Neuron (in vitro differentiated cells): ENCODE measurements around the gene SMARCD2.

Experiments
- H2AFZ ChIP-seq: one replicate; pipeline ENCODE4 v1.6.1; 2013; ENCODE audit warnings: low read depth, mild to moderate bottlenecking, inconsistent platforms, low read length, moderate library complexity
- H3K27me3 ChIP-seq: one replicate; pipeline ENCODE4 v1.6.1; 2013; ENCODE audit warnings: low read length; ENCODE audit not compliant: insufficient read depth
- H3K36me3 ChIP-seq: one replicate; pipeline ENCODE4 v1.6.1; 2013; ENCODE audit warnings: low read length; ENCODE audit not compliant: insufficient read depth
- H3K4me1 ChIP-seq: one replicate; pipeline ENCODE4 v1.6.1; 2013; ENCODE audit warnings: low read length; ENCODE audit not compliant: insufficient read depth
- H3K4me3 ChIP-seq: 2 replicates; pipeline ENCODE4 v1.5.1; 2013; ENCODE audit warnings: mild to moderate bottlenecking, low read length, moderate library complexity
- H3K9me3 ChIP-seq: one replicate; pipeline ENCODE4 v1.6.1; 2013; ENCODE audit warnings: low read length

SMARCD2 gene

DNA sequence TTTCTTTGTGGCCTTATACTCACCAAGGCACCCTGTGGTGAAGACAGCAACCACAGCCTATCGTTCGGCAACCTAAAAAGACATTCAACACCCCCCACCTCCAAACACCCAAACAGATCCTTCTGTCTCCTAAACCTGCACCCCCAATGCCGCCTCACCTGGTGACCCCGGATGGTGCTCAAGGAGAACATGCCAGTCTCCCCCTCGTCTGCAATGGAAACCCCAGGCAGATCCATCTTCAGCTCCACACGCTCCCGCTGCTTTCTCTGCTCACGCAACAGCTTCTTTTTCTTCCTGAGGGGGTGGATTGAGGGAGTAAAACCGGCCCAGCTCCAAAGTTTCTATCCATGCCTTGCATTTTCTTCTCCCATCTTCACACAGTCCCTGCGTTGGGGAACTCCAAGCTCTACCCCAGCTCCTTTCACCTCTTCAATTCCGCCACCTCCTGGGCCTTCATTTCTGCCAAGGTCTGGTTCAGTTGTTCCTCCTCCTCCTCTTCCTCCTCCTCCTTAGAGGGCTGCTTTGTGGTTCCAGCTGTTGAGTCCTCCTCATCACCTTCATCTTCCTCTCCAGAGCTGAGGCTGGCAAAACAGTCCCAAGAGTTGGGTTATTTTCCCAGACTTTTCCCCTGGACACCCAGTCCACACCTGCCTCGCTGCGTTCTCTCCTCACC lies 18.7 kb downstream of the SMARCD2 start:
- no peaks in the 10 kb centered on the region for H3K9me3 ChIP-seq
- no peak overlapping the region for H2AFZ ChIP-seq
- H3K4me1 ChIP-seq = peaks cover 17% of the 10 kb centered on the region
- H3K27me3 ChIP-seq = no peaks in the 10 kb centered on the region
- H3K4me3 ChIP-seq = no peak overlapping the region
- peaks cover 67% of the 10 kb centered on the region for H3K36me3 ChIP-seq

DNA sequence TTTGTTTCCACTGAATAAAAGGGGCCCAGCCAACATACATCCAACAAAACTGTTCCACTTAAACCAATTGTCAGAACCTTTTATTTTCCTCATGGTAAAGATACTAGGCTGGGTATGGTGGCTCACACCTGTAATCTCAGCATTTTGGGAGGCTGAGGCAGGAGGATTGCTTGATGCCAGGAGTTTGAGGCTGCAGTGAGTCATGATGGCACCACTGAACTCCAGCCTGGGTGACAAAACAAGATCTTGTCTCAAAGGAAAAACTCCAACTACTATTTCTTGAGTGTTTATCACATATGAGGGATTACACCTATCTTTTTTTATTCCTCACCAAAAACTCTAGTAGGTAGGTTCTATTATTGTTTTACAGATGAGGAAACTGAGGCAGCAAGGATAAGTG lies 19.9 kb downstream of the SMARCD2 start:
- no peaks in the 10 kb centered on the region for H3K27me3 ChIP-seq
- no peak overlapping the region for H3K4me3 ChIP-seq
- peaks cover 77% of the 10 kb centered on the region for H3K36me3 ChIP-seq
- H3K9me3 ChIP-seq = no peaks in the 10 kb centered on the region
- H3K4me1 ChIP-seq = peaks cover 7% of the 10 kb centered on the region
- H2AFZ ChIP-seq = no peak overlapping the region

DNA sequence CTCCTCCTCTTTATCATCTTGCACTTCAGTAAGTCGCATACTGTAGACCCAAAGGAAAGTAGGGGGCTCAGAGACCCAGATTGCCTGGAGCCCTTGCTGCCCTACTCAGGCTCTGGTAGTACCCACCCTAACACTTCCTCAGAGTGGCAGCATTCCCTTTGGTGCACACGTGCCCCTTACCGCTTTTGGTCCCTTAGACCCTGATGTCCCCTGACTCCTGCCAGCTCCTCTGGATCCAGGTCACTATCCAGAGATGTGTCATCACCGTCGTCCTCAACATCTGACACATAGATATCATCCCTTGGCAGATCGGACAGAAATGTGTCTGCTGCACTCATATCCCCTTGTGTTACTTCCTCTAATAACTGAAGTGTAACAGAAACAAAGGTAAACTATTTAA lies 20.7 kb downstream of the SMARCD2 start:
- H2AFZ ChIP-seq = no peak overlapping the region
- H3K9me3 ChIP-seq = no peaks in the 10 kb centered on the region
- H3K36me3 ChIP-seq = peaks cover 84% of the 10 kb centered on the region
- no peaks in the 10 kb centered on the region for H3K27me3 ChIP-seq
- no peak overlapping the region for H3K4me3 ChIP-seq
- peaks cover 7% of the 10 kb centered on the region for H3K4me1 ChIP-seq

DNA sequence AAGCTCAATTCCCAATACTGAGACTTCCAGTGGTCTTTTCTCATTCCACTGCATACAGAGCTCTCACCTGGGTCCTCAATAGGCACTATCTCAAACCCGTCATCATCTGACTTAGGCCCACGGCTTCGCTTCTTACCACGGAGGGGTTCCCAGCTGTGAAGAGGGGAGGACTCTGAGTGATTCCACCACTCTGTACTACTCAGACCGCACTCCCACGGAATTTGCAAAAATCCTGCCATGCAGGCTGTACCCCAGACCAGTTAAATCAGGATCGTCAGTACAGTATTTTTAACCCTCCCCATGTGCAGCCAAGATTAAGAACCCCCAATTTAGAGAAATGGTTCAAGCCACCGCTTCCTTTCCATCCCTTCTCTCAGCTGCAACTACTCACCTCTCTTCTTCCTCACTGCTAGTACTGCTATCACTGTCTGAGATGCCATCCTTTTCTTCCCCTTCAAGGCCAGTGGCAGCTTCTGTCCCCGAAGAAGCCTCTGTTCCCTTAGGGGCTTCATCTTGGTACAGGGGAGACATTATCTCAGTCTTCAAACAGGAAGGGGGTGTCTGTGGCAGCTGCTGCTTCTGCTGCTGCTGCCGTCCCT lies 21.4 kb downstream of the SMARCD2 start:
- H2AFZ ChIP-seq = no peak overlapping the region
- no peaks in the 10 kb centered on the region for H3K27me3 ChIP-seq
- peaks cover 4% of the 10 kb centered on the region for H3K4me1 ChIP-seq
- H3K36me3 ChIP-seq = peaks cover 92% of the 10 kb centered on the region
- no peak overlapping the region for H3K4me3 ChIP-seq
- H3K9me3 ChIP-seq = no peaks in the 10 kb centered on the region

DNA sequence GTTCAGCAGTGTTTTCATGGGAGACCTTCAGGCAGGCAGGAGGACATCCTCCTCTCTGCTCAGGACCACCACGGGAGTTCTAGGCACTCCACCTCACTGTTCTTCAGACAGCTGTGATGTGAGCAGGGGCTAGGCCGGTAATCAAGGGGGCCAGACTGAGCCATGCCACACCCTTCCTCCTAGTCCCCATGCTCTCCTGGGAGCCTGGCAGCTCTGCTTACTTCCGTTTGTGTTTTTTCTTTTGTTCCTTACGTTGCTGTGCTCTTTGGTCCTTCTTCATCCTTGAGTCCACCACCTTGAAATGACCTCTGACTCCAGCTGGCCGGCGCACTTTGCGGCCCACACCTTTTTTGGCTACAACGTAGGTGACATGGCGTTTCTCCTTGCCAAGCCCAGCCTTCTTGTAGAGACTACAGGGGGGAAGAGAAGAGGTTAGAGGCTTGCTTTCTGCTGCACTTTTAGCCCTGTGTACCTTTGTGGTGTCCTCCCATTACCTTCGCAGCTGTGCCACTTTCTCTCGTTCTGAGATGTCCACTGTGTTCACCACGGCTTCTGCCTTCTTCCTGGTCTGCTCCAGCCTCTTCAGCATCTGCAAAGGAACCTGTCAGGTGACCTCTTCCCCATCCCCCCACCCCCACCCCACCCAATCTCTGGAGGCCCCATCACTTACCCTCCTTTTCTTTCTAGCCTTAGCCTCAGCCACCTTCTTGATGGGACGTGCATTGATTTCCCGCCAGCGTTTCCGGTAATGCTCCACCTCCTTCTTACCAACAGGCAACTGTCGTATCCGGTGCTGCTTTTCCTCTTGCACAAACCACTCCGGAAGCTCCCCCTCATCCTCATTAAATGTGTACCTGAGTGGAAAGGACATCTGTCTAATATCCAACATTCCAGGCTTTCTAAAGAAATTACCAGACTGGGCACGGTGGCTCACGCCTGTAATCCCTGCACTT lies 22.6 kb downstream of the SMARCD2 start:
- Histone ChIP-seq H3K4me3 (no peak overlapping the region), H2AFZ (no peak overlapping the region), H3K4me1 (no peaks in the 10 kb centered on the region), H3K27me3 (no peaks in the 10 kb centered on the region), H3K36me3 (peaks cover 94% of the 10 kb centered on the region), H3K9me3 (no peaks in the 10 kb centered on the region)

DNA sequence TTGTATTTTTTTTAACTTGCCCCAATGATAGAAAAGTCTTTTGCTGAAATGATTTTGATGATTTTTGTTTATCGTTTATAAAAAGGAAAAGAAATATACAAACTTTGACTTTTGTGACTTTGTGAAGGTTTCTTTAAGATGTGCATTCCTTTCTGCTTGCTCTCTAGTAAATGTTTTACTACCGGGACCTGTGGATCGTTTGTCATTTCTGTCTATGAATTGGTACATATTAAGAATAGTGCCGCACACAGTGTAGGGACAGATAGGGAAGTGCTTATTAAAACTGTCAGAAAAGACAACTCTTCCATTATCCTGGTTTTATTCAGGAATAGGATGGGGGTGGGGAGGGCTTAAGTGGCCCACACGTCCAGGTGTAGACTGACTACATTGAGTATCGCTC lies 23.4 kb downstream of the SMARCD2 start:
- no peaks in the 10 kb centered on the region for H3K4me1 ChIP-seq
- H3K4me3 ChIP-seq = no peak overlapping the region
- H3K27me3 ChIP-seq = no peaks in the 10 kb centered on the region
- H2AFZ ChIP-seq = no peak overlapping the region
- peaks cover 94% of the 10 kb centered on the region for H3K36me3 ChIP-seq
- H3K9me3 ChIP-seq = no peaks in the 10 kb centered on the region

DNA sequence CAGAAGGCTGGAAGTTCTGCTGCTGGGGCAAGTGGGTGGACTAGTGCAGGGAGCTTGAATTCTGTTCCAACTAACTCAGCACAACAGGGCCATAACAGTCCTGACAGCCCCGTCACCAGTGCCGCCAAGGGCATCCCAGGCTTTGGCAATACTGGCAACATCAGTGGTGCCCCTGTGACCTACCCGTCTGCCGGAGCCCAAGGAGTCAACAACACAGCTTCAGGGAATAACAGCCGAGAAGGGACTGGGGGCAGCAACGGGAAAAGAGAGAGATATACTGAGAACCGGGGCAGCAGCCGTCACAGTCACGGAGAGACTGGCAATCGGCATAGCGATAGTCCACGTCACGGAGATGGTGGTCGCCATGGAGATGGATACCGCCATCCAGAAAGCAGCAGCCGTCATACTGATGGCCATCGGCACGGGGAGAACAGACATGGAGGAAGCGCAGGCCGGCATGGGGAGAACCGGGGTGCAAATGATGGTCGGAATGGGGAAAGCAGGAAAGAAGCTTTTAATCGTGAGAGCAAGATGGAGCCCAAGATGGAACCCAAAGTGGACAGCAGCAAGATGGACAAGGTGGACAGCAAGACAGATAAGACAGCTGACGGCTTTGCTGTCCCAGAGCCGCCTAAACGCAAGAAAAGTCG lies 24.6 kb downstream of the SMARCD2 start:
- H3K4me3 ChIP-seq = no peak overlapping the region

DNA sequence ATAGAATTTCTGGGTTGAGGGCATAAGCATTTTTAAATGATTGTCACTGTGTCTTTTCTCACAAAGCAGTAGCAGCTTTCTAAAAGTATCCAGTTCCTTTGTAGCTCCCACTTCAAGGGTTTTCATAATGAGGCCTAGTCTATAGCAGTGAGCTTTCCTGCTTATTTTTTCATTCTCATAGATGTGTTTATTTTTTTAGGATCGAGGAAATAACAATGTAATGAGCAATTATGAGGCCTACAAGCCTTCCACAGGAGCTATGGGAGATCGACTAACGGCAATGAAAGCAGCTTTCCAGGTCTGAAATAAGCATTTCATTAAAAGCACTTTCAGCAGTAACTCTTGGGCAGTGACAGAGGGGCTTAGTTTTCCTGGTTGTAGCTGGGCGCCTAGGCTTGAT lies 25.8 kb downstream of the SMARCD2 start:
- H3K36me3 ChIP-seq = peaks cover 95% of the 10 kb centered on the region

More for the DNA sequence above, 24.6 kb downstream of the SMARCD2 start:
- no peaks in the 10 kb centered on the region for H3K9me3 ChIP-seq
- H3K36me3 ChIP-seq = peaks cover 97% of the 10 kb centered on the region
- no peak overlapping the region for H2AFZ ChIP-seq
- H3K4me1 ChIP-seq = no peaks in the 10 kb centered on the region
- H3K27me3 ChIP-seq = no peaks in the 10 kb centered on the region

DNA sequence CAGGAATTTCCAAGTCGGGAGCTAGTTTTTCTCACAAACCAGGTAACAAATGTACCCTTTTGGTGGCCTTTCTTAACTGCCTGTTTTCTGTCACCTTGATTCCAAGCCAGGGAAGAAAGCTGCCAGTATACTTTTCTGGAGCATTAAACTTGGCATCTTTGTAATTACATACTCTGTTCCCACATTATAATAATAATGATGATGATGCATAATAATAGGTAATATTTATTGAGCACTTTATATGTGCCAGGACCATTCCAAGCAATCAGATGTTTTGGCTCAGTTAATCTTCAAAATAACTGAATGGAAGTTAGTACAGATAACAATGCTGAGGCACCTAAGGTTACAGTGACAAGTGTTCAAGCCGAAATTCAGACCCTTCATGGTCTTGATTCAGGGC lies 26.4 kb downstream of the SMARCD2 start:
- Histone ChIP-seq H3K9me3 (no peaks in the 10 kb centered on the region), H3K36me3 (peaks cover 95% of the 10 kb centered on the region), H3K4me1 (no peaks in the 10 kb centered on the region), H3K4me3 (no peak overlapping the region), H2AFZ (no peak overlapping the region), H3K27me3 (no peaks in the 10 kb centered on the region)

More for the DNA sequence above, 25.8 kb downstream of the SMARCD2 start:
- Histone ChIP-seq H2AFZ (no peak overlapping the region), H3K27me3 (no peaks in the 10 kb centered on the region), H3K4me1 (no peaks in the 10 kb centered on the region), H3K9me3 (no peaks in the 10 kb centered on the region), H3K4me3 (no peak overlapping the region)

DNA sequence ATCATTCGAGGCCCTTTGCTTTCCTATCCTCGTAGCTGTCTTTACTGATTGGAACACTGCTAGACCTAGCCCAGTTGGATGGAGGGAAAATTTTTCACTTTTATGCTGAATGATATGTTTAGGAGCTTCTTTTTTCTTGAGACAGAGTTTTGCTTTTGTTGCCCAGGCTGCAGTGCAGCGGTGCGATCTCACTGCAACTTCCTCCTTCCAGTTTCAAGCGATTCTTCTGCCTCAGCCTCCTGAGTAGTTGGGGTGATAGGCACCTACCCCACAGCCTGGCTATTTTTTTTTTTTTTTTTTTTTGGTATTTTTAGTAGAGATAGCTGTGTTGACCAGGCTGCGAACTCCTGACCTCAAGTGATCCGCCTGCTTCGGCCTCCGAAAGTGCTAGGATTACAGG lies 32.5 kb downstream of the SMARCD2 start:
- peaks cover 94% of the 10 kb centered on the region for H3K36me3 ChIP-seq

DNA sequence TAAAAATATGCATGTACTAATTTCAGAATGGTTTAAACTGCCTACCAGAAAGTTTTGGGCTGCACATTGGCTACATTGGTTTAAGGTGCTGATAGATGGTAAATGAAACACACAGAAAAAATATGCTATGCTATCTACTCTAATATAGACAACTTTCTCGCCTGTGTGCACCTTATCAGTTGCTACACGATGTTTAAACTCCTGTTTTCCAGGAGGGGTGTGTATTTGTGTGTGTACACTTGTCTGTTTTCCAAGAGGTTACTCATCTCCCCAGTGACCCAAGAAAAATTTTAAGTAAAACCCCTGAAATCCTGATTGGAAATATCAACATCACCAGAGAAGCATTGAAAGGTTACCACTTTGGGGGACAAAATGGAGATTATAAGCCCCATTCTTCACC lies 36.9 kb downstream of the SMARCD2 start:
- H3K9me3 ChIP-seq = no peaks in the 10 kb centered on the region
- H3K27me3 ChIP-seq = no peaks in the 10 kb centered on the region
- no peak overlapping the region for H2AFZ ChIP-seq
- H3K4me3 ChIP-seq = no peak overlapping the region
- H3K36me3 ChIP-seq = peaks cover 86% of the 10 kb centered on the region
- no peaks in the 10 kb centered on the region for H3K4me1 ChIP-seq

More for the DNA sequence above, 32.5 kb downstream of the SMARCD2 start:
- Histone ChIP-seq H3K4me3 (no peak overlapping the region), H2AFZ (no peak overlapping the region), H3K9me3 (no peaks in the 10 kb centered on the region), H3K27me3 (no peaks in the 10 kb centered on the region), H3K4me1 (no peaks in the 10 kb centered on the region)

DNA sequence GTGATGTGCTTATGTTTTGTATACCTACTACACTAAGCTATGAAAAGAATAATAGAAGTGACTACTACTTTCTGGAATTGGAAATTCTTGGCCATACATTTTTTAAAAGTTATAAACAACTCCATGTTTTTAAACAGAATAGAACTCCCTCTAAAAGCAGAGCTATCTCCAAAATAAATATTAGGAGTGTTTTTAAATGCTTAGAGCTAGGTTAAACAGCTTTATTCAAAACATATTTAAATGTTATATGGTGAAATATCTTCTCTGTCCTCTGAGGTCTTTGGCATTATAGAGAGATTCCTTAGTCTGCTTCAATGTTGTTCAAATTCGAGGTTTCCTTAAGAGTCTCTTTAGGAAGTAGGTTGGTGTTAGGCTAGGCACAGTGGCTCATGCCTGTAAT lies 38.2 kb downstream of the SMARCD2 start:
- Histone ChIP-seq H3K36me3 (peaks cover 86% of the 10 kb centered on the region), H3K27me3 (no peaks in the 10 kb centered on the region), H3K4me3 (no peak overlapping the region), H3K4me1 (no peaks in the 10 kb centered on the region), H3K9me3 (no peaks in the 10 kb centered on the region), H2AFZ (no peak overlapping the region)

DNA sequence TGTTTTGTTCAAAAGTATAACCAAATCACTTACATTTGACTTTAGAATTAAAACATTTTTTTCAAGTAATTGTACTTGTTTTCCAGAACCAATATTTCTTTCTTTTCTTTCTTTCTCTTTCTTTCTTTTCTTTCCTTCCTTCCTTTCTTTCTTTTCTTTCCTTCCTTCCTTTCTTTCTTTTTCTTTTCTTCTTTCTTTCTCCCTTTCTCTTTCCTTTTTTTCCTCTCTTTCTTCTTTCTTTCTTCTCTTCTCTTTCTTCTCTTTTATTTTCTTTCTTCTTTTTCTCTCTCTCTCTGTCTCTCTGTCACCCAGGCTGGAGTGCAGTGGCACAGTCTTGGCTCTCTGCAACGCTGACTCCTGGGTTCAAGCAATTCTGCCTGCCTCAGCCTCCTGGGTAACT lies 41.7 kb downstream of the SMARCD2 start:
- no peak overlapping the region for H2AFZ ChIP-seq
- no peaks in the 10 kb centered on the region for H3K4me1 ChIP-seq
- H3K36me3 ChIP-seq = peaks cover 87% of the 10 kb centered on the region
- no peaks in the 10 kb centered on the region for H3K9me3 ChIP-seq
- no peak overlapping the region for H3K4me3 ChIP-seq
- no peaks in the 10 kb centered on the region for H3K27me3 ChIP-seq
